OCI-LY1 (cell line): ENCODE results near the gene MMP14.
"Not testable (repeated sequence)": the region's sequence is repeated elsewhere in the genome, so short reads cannot be mapped to it uniquely, and the experiment has no call there.

Source experiments
- H2AFZ ChIP-seq: fragments of 200-600 bp; sonication (generic), shearing (Covaris generic); 2 replicates; pipeline ENCODE4 v1.6.0; 2014; ENCODE audit warnings: antibody characterized with exemption, mild to moderate bottlenecking, low read length
- H3F3A ChIP-seq: fragments of 200-600 bp; sonication (generic), shearing (Covaris generic); 2 replicates; pipeline ENCODE4 v1.6.0; 2014; ENCODE audit warnings: mild to moderate bottlenecking, antibody characterized with exemption, low read length, moderate library complexity; ENCODE audit not compliant: insufficient read depth
- H3K27ac ChIP-seq: fragments of 200-600 bp; sonication (generic); 2 replicates; pipeline ENCODE4 v1.5.1; 2014; ENCODE audit warnings: low read length, mixed run types, mild to moderate bottlenecking, low read depth; ENCODE audit not compliant: poor library complexity, severe bottlenecking
- H3K27me3 ChIP-seq: fragments of 200-600 bp; sonication (generic); 2 replicates; pipeline ENCODE4 v1.6.0; 2014; ENCODE audit warnings: antibody characterized with exemption, mild to moderate bottlenecking, low read length, moderate library complexity; ENCODE audit not compliant: insufficient read depth
- H3K36me3 ChIP-seq: fragments of 200-600 bp; sonication (generic); 2 replicates; pipeline ENCODE4 v1.6.1; 2014; ENCODE audit warnings: mild to moderate bottlenecking, antibody characterized with exemption, low read length, moderate library complexity, mixed read lengths; ENCODE audit not compliant: insufficient read depth
- H3K4me1 ChIP-seq: fragments of 200-600 bp; sonication (generic); 2 replicates; pipeline ENCODE4 v1.5.1; 2014; ENCODE audit warnings: mild to moderate bottlenecking, low read length, moderate library complexity; ENCODE audit not compliant: insufficient read depth, severe bottlenecking
- H3K4me2 ChIP-seq: fragments of 200-600 bp; sonication (generic), shearing (Covaris generic); 2 replicates; pipeline ENCODE4 v1.6.1; 2014; ENCODE audit warnings: low read length
- H3K4me3 ChIP-seq: fragments of 200-600 bp; sonication (generic); 2 replicates; pipeline ENCODE4 v1.5.1; 2014; ENCODE audit warnings: low read length, low read depth, mild to moderate bottlenecking, mixed read lengths; ENCODE audit not compliant: poor library complexity, severe bottlenecking
- H3K79me2 ChIP-seq: fragments of 200-600 bp; shearing (Covaris generic); 2 replicates; pipeline ENCODE4 v1.6.1; 2016; ENCODE audit warnings: mixed run types, low read length, mixed read lengths; ENCODE audit not compliant: insufficient read depth
- H3K9ac ChIP-seq: fragments of 200-600 bp; sonication (generic), shearing (Covaris generic); 2 replicates; pipeline ENCODE4 v1.6.1; 2014; ENCODE audit warnings: mild to moderate bottlenecking, low read length, mixed read lengths
- H3K9me2 ChIP-seq: fragments of 200-600 bp; sonication (generic), shearing (Covaris generic); 2 replicates; pipeline ENCODE4 v1.6.1; 2014; ENCODE audit warnings: low read depth, mild to moderate bottlenecking, low read length, mixed read lengths
- H3K9me3 ChIP-seq: fragments of 200-600 bp; shearing (Covaris generic); 2 replicates; pipeline ENCODE4 v1.6.1; 2014; ENCODE audit warnings: low read length, mixed read lengths
- H4K20me1 ChIP-seq: fragments of 200-600 bp; sonication (generic), shearing (Covaris generic); 2 replicates; pipeline ENCODE4 v1.6.0; 2016; ENCODE audit warnings: mild to moderate bottlenecking, low read length; ENCODE audit not compliant: insufficient read depth
- CTCF ChIP-seq: fragments of 200-600 bp; sonication (generic), shearing (Covaris generic); IDR thresholded peaks from 2 replicates; pipeline ENCODE4 v1.5.1; 2017; ENCODE audit warnings: mild to moderate bottlenecking, antibody characterized with exemption, low read length, moderate library complexity, mixed read lengths
- EZH2 ChIP-seq: fragments of 200-600 bp; sonication (generic), shearing (Covaris generic); IDR thresholded peaks from 2 replicates; pipeline ENCODE4 v1.8.0; 2017; ENCODE audit warnings: borderline replicate concordance, mixed run types, mild to moderate bottlenecking, antibody characterized with exemption, low read length, moderate library complexity, mixed read lengths

MMP14 gene

GRCh38 chr14:22803687-22803974 lies 32.8 kb upstream of the MMP14 start:
- no peaks in the 10 kb centered on the region for H3K36me3 ChIP-seq
- H3K9me3 ChIP-seq, result no peaks in the 10 kb centered on the region
- no peaks in the 10 kb centered on the region for H4K20me1 ChIP-seq
- H3K4me1 ChIP-seq, result peaks cover 24% of the 10 kb centered on the region
- no peaks in the 10 kb centered on the region for H3K9me2 ChIP-seq
- H3K4me3 ChIP-seq, result no peak overlapping the region
- no peaks in the 10 kb centered on the region for H3K79me2 ChIP-seq
- peak overlapping the region; percentile 13; the same call in 1 of the 2 replicates for H3K4me2 ChIP-seq
- no peaks in the 10 kb centered on the region for H3F3A ChIP-seq
- H2AFZ ChIP-seq, result no peak overlapping the region
- H3K9ac ChIP-seq, result no peak overlapping the region
- H3K27ac ChIP-seq, result peak overlapping the region; percentile 30
- H3K27me3 ChIP-seq, result no peaks in the 10 kb centered on the region
- TF ChIP-seq EZH2, result no peak
- no peak for TF ChIP-seq CTCF

- H4K20me1 ChIP-seq, H2AFZ ChIP-seq, H3K9me3 ChIP-seq, H3F3A ChIP-seq, H3K4me3 ChIP-seq, H3K9me2 ChIP-seq, H3K9ac ChIP-seq, H3K27me3 ChIP-seq, H3K4me2 ChIP-seq, H3K27ac ChIP-seq, H3K79me2 ChIP-seq, H3K36me3 ChIP-seq: not testable (repeated sequence)
- H3K4me1 ChIP-seq, result peaks cover 24% of the 10 kb centered on the region
Observed at GRCh38 chr14:22805235-22805634, 31.1 kb upstream of the MMP14 start.

- Histone ChIP-seq H3K4me2 (no peak overlapping the region), H2AFZ (no peak overlapping the region), H3K4me3 (no peak overlapping the region)
Observed at GRCh38 chr14:22807432-22808087, 28.8 kb upstream of the MMP14 start.

More at GRCh38 chr14:22807432-22808087, 28.8 kb upstream of the MMP14 start:
- Histone ChIP-seq H3K27me3 (no peaks in the 10 kb centered on the region), H3K9me2 (no peaks in the 10 kb centered on the region), H3K4me1 (peaks cover 36% of the 10 kb centered on the region), H3F3A (no peaks in the 10 kb centered on the region), H3K9me3 (no peaks in the 10 kb centered on the region), H3K79me2 (no peaks in the 10 kb centered on the region), H4K20me1 (no peaks in the 10 kb centered on the region), H3K36me3 (no peaks in the 10 kb centered on the region), H3K9ac (no peak overlapping the region), H3K27ac (peak overlapping the region; percentile 10)
- TF ChIP-seq EZH2 (no peak), CTCF (no peak)
